ENCODE data around the gene KHDC4.

KHDC4 gene

DNA sequence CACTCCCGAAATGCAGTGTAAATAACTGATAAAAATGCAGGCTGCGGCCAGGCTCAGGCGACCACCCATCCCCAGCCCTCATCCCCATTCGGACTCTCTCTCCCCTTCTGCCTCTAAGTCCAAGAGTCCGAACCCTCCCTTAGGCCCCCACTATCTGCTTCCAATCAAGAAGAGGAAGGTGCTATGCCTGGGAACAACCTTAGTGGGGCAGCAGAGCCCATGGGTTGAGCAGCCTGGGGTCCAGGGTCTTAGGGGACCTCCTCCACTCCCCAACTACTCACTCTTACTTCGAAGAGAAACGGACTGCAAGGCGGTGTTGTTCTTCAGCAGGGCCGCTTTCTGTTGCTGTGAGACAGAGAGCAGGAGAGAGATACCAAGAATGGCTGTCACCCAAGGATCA lies 31.9 kb upstream of the KHDC4 start:
- TF ChIP-seq EZH2 (IDR thresholded peaks at IDR 0.05) (no peak), FOXP2 (optimal IDR thresholded peaks at IDR 0.05; ENCODE audit: control extremely low read depth, extremely low read length, insufficient read depth) (no peak), POLR2AphosphoS5 (IDR thresholded peaks at IDR 0.05; ENCODE audit: borderline replicate concordance, low read depth, low read length) (no peak)
- DNase-seq (ENCODE audit: low read depth, low spot score): no peak
- Histone ChIP-seq H3K4me3 (no peak overlapping the region), H3K9me3 (ENCODE audit: low read depth, low read length) (no peaks in the 10 kb centered on the region), H3K9ac (ENCODE audit: insufficient read length) (no peak overlapping the region), H3K27ac (no peak overlapping the region), H3K36me3 (ENCODE audit: insufficient read depth, low read length) (peaks cover 95% of the 10 kb centered on the region)

DNA sequence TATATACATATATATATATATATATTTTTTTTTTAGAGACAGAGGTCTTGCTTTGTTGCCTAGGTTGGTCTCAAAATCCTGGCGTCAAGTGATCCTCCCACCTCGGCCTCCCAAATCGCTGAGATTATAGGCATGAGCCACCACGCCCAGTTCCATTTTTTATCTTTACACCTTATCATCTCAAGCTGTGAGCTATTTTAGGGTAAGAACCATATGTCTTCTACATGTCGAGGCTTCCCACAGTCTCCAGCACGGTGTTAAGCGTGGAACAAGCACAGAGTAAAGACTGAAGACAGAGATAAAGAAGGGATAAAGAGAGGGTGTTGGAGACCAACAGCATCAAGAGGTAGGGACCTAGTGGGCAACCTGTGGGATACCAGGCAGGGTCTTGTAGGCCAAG lies 30.0 kb upstream of the KHDC4 start:
- Histone ChIP-seq H3K4me3 (no peak overlapping the region), H3K9ac (ENCODE audit: insufficient read length) (no peak overlapping the region), H3K36me3 (ENCODE audit: insufficient read depth, low read length) (peaks cover 95% of the 10 kb centered on the region), H3K9me3 (ENCODE audit: low read depth, low read length) (no peaks in the 10 kb centered on the region), H3K27ac (no peak overlapping the region)
- TF ChIP-seq EZH2 (IDR thresholded peaks at IDR 0.05) (no peak), POLR2AphosphoS5 (IDR thresholded peaks at IDR 0.05; ENCODE audit: borderline replicate concordance, low read depth, low read length) (no peak), FOXP2 (optimal IDR thresholded peaks at IDR 0.05; ENCODE audit: control extremely low read depth, extremely low read length, insufficient read depth) (no peak)
- no peak for DNase-seq (ENCODE audit: low read depth, low spot score)

DNA sequence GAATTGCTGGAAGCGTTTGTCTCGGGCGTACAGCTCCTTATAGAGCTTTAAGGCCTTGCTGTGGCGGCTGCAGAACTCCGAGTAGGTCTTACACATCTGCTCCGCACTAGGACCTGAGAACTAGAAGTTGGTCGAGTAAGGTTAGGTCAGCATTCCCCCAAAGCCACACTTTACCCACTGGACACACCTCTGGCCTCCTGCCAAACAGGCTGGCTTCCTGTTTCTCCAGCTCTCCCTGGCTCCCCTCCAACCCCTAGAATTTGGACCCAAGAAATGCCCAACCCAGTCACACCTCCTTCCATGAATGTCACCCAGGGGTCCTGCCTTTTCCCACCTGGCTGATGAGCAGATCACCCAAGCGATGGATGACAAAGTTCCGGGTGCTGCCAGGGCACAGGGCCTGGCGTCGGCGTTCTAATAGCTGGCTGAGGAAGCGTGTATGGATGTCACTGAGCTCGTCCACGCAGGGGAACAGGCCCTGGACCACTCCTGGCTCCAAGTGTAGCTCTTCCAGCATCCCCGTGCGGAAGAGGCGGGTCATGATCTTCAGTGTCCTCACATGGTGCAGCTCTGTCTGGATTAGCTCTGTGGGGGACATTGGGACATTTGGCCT lies 28.5 kb upstream of the KHDC4 start:
- no peak for DNase-seq (ENCODE audit: low read depth, low spot score)
- H3K27ac ChIP-seq: no peak overlapping the region
- peaks cover 92% of the 10 kb centered on the region for H3K36me3 ChIP-seq (ENCODE audit: insufficient read depth, low read length)

DNA sequence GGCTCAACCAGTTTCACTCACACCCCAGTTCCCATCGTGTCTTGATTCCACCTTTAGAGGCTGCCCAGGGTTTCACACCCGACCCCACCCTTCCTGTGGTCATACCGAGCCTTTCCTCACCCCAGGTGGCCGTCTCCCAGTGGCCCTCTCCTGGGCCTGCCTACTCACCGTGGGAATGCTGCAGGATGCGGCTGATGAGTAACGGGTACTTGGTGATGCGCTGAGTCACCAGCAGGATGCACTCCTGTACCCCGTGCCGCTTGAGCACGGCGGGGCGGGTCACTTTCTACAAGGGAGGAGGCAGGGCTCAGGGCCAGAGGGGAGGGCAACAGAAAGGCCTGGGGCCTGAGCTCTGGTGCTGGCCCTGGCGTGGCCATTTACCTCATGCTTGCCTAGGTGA lies 27.7 kb upstream of the KHDC4 start:
- TF ChIP-seq POLR2AphosphoS5 (IDR thresholded peaks at IDR 0.05; ENCODE audit: borderline replicate concordance, low read depth, low read length) (no peak), FOXP2 (optimal IDR thresholded peaks at IDR 0.05; ENCODE audit: control extremely low read depth, extremely low read length, insufficient read depth) (no peak), EZH2 (IDR thresholded peaks at IDR 0.05) (no peak)
- no peak overlapping the region for H3K27ac ChIP-seq
- no peak overlapping the region for H3K9ac ChIP-seq (ENCODE audit: insufficient read length)
- H3K4me3 ChIP-seq: no peak overlapping the region
- H3K9me3 ChIP-seq (ENCODE audit: low read depth, low read length): no peaks in the 10 kb centered on the region
- no peak for DNase-seq (ENCODE audit: low read depth, low spot score)
- peaks cover 92% of the 10 kb centered on the region for H3K36me3 ChIP-seq (ENCODE audit: insufficient read depth, low read length)

More for the DNA sequence above, 28.5 kb upstream of the KHDC4 start:
- Histone ChIP-seq H3K4me3 (no peak overlapping the region), H3K9ac (ENCODE audit: insufficient read length) (no peak overlapping the region), H3K9me3 (ENCODE audit: low read depth, low read length) (no peaks in the 10 kb centered on the region)
- TF ChIP-seq FOXP2 (optimal IDR thresholded peaks at IDR 0.05; ENCODE audit: control extremely low read depth, extremely low read length, insufficient read depth) (no peak), EZH2 (IDR thresholded peaks at IDR 0.05) (no peak), POLR2AphosphoS5 (IDR thresholded peaks at IDR 0.05; ENCODE audit: borderline replicate concordance, low read depth, low read length) (no peak)

DNA sequence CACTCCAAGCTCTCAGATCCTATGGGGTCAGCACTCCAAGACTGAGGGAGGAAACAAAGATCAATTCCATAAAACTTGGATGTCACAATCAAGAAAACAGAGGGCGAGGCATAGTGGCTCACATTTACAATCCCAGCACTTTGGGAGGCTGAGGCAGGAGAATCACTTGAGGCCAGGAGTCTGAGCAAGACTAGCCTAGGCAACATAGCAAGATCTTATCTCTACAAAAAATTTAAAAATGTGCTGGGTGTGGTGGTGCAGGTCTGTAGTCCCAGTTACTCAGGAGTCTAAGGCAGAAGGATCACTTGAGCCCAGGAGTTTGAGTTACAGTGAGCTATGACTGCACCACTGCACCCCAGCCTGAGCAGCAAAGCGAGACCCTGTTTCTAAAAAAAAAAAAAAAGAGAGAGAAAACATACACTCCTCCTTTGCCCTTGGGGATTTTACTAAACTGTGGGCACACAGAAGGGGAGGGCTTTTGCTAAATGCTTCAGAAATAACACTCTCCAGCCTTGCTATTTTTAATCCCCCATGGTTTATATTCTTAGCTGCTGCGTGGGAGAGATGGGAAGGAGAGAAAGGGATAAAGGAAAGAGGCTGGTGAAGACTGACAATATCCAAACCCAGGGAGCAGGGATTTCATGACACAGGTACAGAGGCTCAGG lies 26.0 kb upstream of the KHDC4 start:
- H3K4me3 ChIP-seq: no peak overlapping the region
- no peak for DNase-seq (ENCODE audit: low read depth, low spot score)
- H3K9ac ChIP-seq (ENCODE audit: insufficient read length): no peak overlapping the region
- peak overlapping the region; percentile 73; the same call in 1 of the 2 replicates for H3K27ac ChIP-seq
- TF ChIP-seq FOXP2 (optimal IDR thresholded peaks at IDR 0.05; ENCODE audit: control extremely low read depth, extremely low read length, insufficient read depth): no peak
- TF ChIP-seq EZH2 (IDR thresholded peaks at IDR 0.05): no peak
- no peak for TF ChIP-seq POLR2AphosphoS5 (IDR thresholded peaks at IDR 0.05; ENCODE audit: borderline replicate concordance, low read depth, low read length)
- H3K9me3 ChIP-seq (ENCODE audit: low read depth, low read length): no peaks in the 10 kb centered on the region
- H3K36me3 ChIP-seq (ENCODE audit: insufficient read depth, low read length): peaks cover 92% of the 10 kb centered on the region

DNA sequence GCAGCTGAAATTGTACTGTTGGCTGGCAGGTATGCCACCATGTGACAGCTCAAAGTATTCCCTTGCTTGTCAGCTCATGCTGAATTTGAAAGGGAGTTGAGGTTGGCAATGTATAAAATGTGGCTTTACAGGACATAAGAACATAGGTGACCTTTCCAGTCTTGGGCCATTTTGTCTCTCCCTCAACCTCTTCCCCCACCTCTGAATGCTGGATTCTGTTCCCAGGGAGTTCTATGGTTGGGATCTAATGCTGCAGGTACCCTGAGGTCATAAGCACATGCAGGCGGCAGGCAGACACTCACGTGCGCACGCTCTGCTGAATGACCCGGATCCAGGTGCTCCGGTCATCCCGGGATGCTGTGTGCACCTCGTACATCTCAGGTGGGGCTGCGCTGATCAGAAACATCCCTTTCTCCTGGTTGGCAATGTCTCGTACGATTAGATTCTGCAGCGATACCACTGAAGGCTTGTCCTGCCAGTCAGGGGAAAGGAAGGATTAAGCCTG lies 23.2 kb upstream of the KHDC4 start:
- H3K4me3 ChIP-seq: no peak overlapping the region
- no peak for DNase-seq (ENCODE audit: low read depth, low spot score)

DNA sequence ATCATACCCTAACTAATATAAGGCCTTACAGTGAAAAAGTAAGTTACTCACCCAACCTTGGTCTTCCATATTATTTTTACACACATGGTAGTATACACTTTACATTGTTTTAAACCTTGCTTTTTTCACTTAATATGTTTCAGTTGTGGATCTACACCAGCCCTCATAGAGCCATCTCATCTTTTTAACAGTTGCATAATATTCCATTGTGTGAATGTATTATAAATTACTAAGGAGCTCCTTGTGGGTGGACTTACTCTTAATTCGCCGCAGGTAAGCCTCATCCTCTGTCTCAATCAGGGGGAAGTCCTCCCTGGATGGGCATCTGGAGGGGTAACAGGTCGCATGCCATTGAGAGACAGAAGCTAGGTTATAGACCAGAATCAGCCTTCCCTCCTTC lies 20.4 kb upstream of the KHDC4 start:
- TF ChIP-seq EZH2 (IDR thresholded peaks at IDR 0.05) (no peak), POLR2AphosphoS5 (IDR thresholded peaks at IDR 0.05; ENCODE audit: borderline replicate concordance, low read depth, low read length) (no peak), FOXP2 (optimal IDR thresholded peaks at IDR 0.05; ENCODE audit: control extremely low read depth, extremely low read length, insufficient read depth) (no peak)
- H3K9me3 ChIP-seq (ENCODE audit: low read depth, low read length): no peaks in the 10 kb centered on the region
- H3K36me3 ChIP-seq (ENCODE audit: insufficient read depth, low read length): peaks cover 95% of the 10 kb centered on the region

More for the DNA sequence above, 23.2 kb upstream of the KHDC4 start:
- no peaks in the 10 kb centered on the region for H3K9me3 ChIP-seq (ENCODE audit: low read depth, low read length)
- H3K27ac ChIP-seq: no peak overlapping the region
- peaks cover 96% of the 10 kb centered on the region for H3K36me3 ChIP-seq (ENCODE audit: insufficient read depth, low read length)
- no peak overlapping the region for H3K9ac ChIP-seq (ENCODE audit: insufficient read length)
- TF ChIP-seq POLR2AphosphoS5 (IDR thresholded peaks at IDR 0.05; ENCODE audit: borderline replicate concordance, low read depth, low read length) (no peak), EZH2 (IDR thresholded peaks at IDR 0.05) (no peak), FOXP2 (optimal IDR thresholded peaks at IDR 0.05; ENCODE audit: control extremely low read depth, extremely low read length, insufficient read depth) (no peak)

DNA sequence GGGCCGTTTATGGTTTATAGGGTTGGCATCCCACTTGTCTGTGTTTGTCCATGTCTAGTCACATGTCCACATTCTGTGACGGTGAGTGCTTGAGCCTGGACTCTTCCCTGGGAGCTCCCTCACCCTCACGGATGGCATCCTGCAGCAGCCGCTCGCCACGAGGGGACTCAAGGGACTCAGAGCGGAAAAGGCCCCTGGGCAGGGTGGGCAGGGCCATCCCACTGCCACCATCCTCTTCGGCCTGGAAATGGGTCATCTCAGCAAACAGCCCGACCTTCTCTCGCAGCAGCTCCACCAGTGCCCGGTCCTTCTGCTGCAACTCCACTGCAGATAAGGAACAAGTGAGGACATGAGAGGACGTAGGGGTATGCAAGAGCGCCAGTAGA lies 18.3 kb upstream of the KHDC4 start:
- Histone ChIP-seq H3K9me3 (ENCODE audit: low read depth, low read length) (no peaks in the 10 kb centered on the region), H3K9ac (ENCODE audit: insufficient read length) (no peak overlapping the region), H3K4me3 (no peak overlapping the region), H3K36me3 (ENCODE audit: insufficient read depth, low read length) (peaks cover 89% of the 10 kb centered on the region), H3K27ac (no peak overlapping the region)
- TF ChIP-seq POLR2AphosphoS5 (IDR thresholded peaks at IDR 0.05; ENCODE audit: borderline replicate concordance, low read depth, low read length) (no peak), EZH2 (IDR thresholded peaks at IDR 0.05) (no peak), FOXP2 (optimal IDR thresholded peaks at IDR 0.05; ENCODE audit: control extremely low read depth, extremely low read length, insufficient read depth) (no peak)
- no peak for DNase-seq (ENCODE audit: low read depth, low spot score)

More for the DNA sequence above, 20.4 kb upstream of the KHDC4 start:
- no peak for DNase-seq (ENCODE audit: low read depth, low spot score)
- Histone ChIP-seq H3K27ac (no peak overlapping the region), H3K4me3 (no peak overlapping the region), H3K9ac (ENCODE audit: insufficient read length) (no peak overlapping the region)
